OCI-LY7 (cell line): Measurements from ENCODE around the gene CACNB3.

Experiments
- CTCF ChIP-seq: fragments of 200-600 bp; sonication (generic); conservative IDR thresholded peaks from 2 replicates; pipeline ENCODE4 v1.5.1; 2014; ENCODE audit warnings: mild to moderate bottlenecking, antibody characterized with exemption, low read length, moderate library complexity, mixed read lengths
- EZH2phosphoT487 ChIP-seq: fragments of 200-600 bp; sonication (generic); IDR thresholded peaks from 2 replicates; pipeline ENCODE4 v1.6.1; 2018; ENCODE audit warnings: low read depth, borderline replicate concordance, mild to moderate bottlenecking, mixed run types, antibody characterized with exemption, low read length, moderate library complexity, mixed read lengths

DNA sequence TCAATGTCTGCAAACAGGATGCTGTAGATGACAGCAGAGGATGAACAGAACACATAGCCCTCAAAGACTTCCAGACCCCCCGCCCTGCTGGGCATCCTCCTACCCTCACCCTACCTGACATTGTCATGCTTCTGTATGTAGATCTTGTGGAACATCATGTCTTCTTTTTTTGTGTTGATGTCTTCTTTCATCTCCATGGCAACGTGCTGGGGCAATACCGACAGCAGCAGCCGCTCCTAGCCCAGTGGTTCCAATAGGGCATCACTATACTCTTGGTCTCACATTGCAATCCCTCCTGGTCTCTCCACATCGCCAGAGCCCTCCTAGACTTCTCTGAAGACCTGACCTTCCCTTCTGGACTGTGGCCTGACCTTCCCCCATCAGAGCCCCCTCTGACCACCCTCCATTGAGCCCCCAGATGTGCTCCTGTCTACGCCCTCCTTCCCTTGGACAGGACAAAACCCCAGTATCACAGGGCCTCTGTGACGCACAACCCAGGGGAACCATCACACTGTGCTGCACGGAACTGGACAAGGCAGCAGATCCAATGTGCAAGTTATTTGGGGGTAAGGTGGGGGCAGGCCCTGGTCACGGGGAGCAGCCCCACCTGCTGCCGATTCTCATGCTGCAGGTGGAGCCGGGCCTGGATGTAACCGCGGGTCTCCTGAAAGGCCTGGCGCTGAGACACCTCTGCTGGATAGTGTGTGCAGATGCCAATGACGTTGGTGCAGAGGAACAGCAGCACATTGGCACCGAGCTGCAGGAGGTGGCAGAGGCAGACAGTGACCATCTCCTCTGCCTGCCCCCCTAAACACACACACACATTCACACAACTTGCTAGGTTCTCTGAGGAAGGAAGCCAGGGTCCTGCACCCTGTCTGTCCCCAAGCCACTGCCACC is 40.5 kb upstream of the CACNB3 start:
- TF ChIP-seq CTCF (no peak), EZH2phosphoT487 (no peak)
